H9 (cell line): ENCODE data around the gene THSD1. TPM values are rescaled to one million over a fixed set of nuclear protein-coding genes. Genes with fewer than 3 reads are reported as not detected.
"Not testable (repeated sequence)": the region's sequence is repeated elsewhere in the genome, so short reads cannot be mapped to it uniquely, and the experiment has no call there.

ENCODE experiments used
- DNase-seq: peaks from one replicate; pipeline ENCODE4 v3.0.0-alpha.2; 2017
- H2AFZ ChIP-seq: one replicate; pipeline ENCODE4 v1.6.1; 2013; ENCODE audit warnings: mild to moderate bottlenecking, low read length, control low read depth, moderate library complexity
- H2AK5ac ChIP-seq: 2 replicates; pipeline ENCODE4 v1.6.1; 2013; ENCODE audit warnings: low read length, control low read depth, mixed read lengths; ENCODE audit not compliant: insufficient read length
- H2BK120ac ChIP-seq: one replicate; pipeline ENCODE4 v1.6.1; 2013; ENCODE audit warnings: low read depth, mild to moderate bottlenecking, low read length, control low read depth, inconsistent platforms; ENCODE audit not compliant: poor library complexity, severe bottlenecking
- H2BK12ac ChIP-seq: 2 replicates; pipeline ENCODE4 v1.6.1; 2013; ENCODE audit warnings: low read length, control low read depth, mixed read lengths, low read depth; ENCODE audit not compliant: insufficient read length
- H2BK15ac ChIP-seq: 2 replicates; pipeline ENCODE4 v1.6.1; 2013; ENCODE audit warnings: low read depth, low read length, control low read depth
- H2BK20ac ChIP-seq: one replicate; pipeline ENCODE4 v1.6.1; 2013; ENCODE audit warnings: low read depth, mild to moderate bottlenecking, low read length, control low read depth, inconsistent platforms; ENCODE audit not compliant: poor library complexity, severe bottlenecking
- H2BK5ac ChIP-seq: 2 replicates; pipeline ENCODE4 v1.6.1; 2013; ENCODE audit warnings: low read length, control low read depth, mixed read lengths; ENCODE audit not compliant: insufficient read length
- H3K14ac ChIP-seq: 2 replicates; pipeline ENCODE4 v1.6.1; 2013; ENCODE audit warnings: low read length, control low read depth; ENCODE audit not compliant: insufficient read depth
- H3K18ac ChIP-seq: 2 replicates; pipeline ENCODE4 v1.6.1; 2013; ENCODE audit warnings: low read depth, mild to moderate bottlenecking, mixed read lengths, low read length, control low read depth; ENCODE audit not compliant: insufficient read length
- H3K23ac ChIP-seq: 2 replicates; pipeline ENCODE4 v1.6.1; 2013; ENCODE audit warnings: low read length, control low read depth, mixed read lengths, low read depth; ENCODE audit not compliant: insufficient read length
- H3K23me2 ChIP-seq: 2 replicates; pipeline ENCODE4 v1.6.1; 2013; ENCODE audit warnings: low read depth, mild to moderate bottlenecking, mixed read lengths, low read length, control low read depth; ENCODE audit not compliant: insufficient read length, poor library complexity, severe bottlenecking
- H3K27ac ChIP-seq: 2 replicates; pipeline ENCODE4 v1.5.1; 2013; ENCODE audit warnings: low read length, control low read depth, mixed read lengths, low read depth; ENCODE audit not compliant: insufficient read length
- H3K27me3 ChIP-seq: 2 replicates; pipeline ENCODE4 v1.6.1; 2013; ENCODE audit warnings: low read length, control low read depth, inconsistent platforms; ENCODE audit not compliant: insufficient read depth
- H3K4ac ChIP-seq: 2 replicates; pipeline ENCODE4 v1.6.1; 2013; ENCODE audit warnings: low read depth, mild to moderate bottlenecking, control low read depth, inconsistent platforms, low read length, moderate library complexity
- H3K4me1 ChIP-seq: 2 replicates; pipeline ENCODE4 v1.6.1; 2013; ENCODE audit warnings: low read length, control low read depth, inconsistent platforms; ENCODE audit not compliant: insufficient read depth
- H3K4me2 ChIP-seq: 2 replicates; pipeline ENCODE4 v1.6.1; 2013; ENCODE audit warnings: low read length, control low read depth, mixed read lengths; ENCODE audit not compliant: insufficient read length, insufficient read depth
- H3K56ac ChIP-seq: 2 replicates; pipeline ENCODE4 v1.6.1; 2013; ENCODE audit warnings: low read depth, mild to moderate bottlenecking, mixed read lengths, low read length, control low read depth; ENCODE audit not compliant: insufficient read length
- H3K79me1 ChIP-seq: 2 replicates; pipeline ENCODE4 v1.6.1; 2013; ENCODE audit warnings: low read depth, mild to moderate bottlenecking, moderate library complexity, low read length, control low read depth, inconsistent platforms; ENCODE audit not compliant: insufficient read depth, poor library complexity, severe bottlenecking
- H3K79me2 ChIP-seq: 2 replicates; pipeline ENCODE4 v1.6.1; 2013; ENCODE audit warnings: low read length, control low read depth, inconsistent platforms; ENCODE audit not compliant: insufficient read depth
- H3K9ac ChIP-seq: 2 replicates; pipeline ENCODE4 v1.6.1; 2013; ENCODE audit warnings: low read length, control low read depth, mixed read lengths; ENCODE audit not compliant: insufficient read length; ENCODE audit errors: extremely low read depth
- H3K9me3 ChIP-seq: one replicate; pipeline ENCODE4 v1.6.1; 2013; ENCODE audit warnings: low read depth, low read length, inconsistent platforms; ENCODE audit not compliant: control insufficient read depth
- H3T11ph ChIP-seq: one replicate; pipeline ENCODE4 v1.6.1; 2013; ENCODE audit warnings: mild to moderate bottlenecking, low read length, control low read depth, inconsistent platforms
- H4K20me1 ChIP-seq: one replicate; pipeline ENCODE4 v1.6.1; 2013; ENCODE audit not compliant: control insufficient read depth, insufficient read length, insufficient read depth
- H4K5ac ChIP-seq: 2 replicates; pipeline ENCODE4 v1.6.1; 2013; ENCODE audit warnings: low read depth, mild to moderate bottlenecking, mixed read lengths, low read length, control low read depth; ENCODE audit not compliant: insufficient read length
- H4K8ac ChIP-seq: replicated peaks from 2 replicates; pipeline ENCODE4 v1.6.1; 2013; ENCODE audit warnings: low read length, control low read depth, mixed read lengths, low read depth; ENCODE audit not compliant: insufficient read length
- H4K91ac ChIP-seq: 2 replicates; pipeline ENCODE4 v1.6.1; 2013; ENCODE audit warnings: low read depth, mild to moderate bottlenecking, moderate library complexity, mixed read lengths, low read length, control low read depth; ENCODE audit not compliant: insufficient read length
- H3K27ac Mint-ChIP-seq, 3 experiments: 2 replicates in 2 of 3; 3 replicates in 1 of 3; pipeline ENCODE4 v1.8.0; 2020 to 2021; ENCODE audit warnings: mixed read lengths in 3 of 3, mild to moderate bottlenecking in 1 of 3, moderate library complexity in 1 of 3
- H3K27me3 Mint-ChIP-seq: 2 replicates; pipeline ENCODE4 v1.8.0; 2021; ENCODE audit warnings: low read depth, mild to moderate bottlenecking, moderate library complexity, mixed read lengths
- H3K36me3 Mint-ChIP-seq, 3 experiments: 2 replicates in 2 of 3; 3 replicates in 1 of 3; pipeline ENCODE4 v1.8.0; 2020 to 2021; ENCODE audit warnings: low read depth in 3 of 3, mixed read lengths in 3 of 3; ENCODE audit not compliant: insufficient read depth in 1 of 3
- H3K4me1 Mint-ChIP-seq, 2 experiments: 2 replicates each; pipeline ENCODE4 v1.8.0; 2020; ENCODE audit warnings: mixed read lengths in 2 of 2
- H3K4me3 Mint-ChIP-seq, 2 experiments: 2 replicates in 1 of 2; 3 replicates in 1 of 2; pipeline ENCODE4 v1.8.0; 2020 to 2021; ENCODE audit warnings: mild to moderate bottlenecking in 2 of 2, mixed read lengths in 2 of 2, moderate library complexity in 1 of 2
- H3K9me3 Mint-ChIP-seq, 2 experiments: 2 replicates in 1 of 2; 3 replicates in 1 of 2; pipeline ENCODE4 v1.8.0; 2020; ENCODE audit warnings: mild to moderate bottlenecking in 2 of 2, mixed read lengths in 2 of 2, moderate library complexity in 1 of 2
- CTCF ChIP-seq: fragments of 200-600 bp; sonication (generic); conservative IDR thresholded peaks from 3 replicates; pipeline ENCODE4 v1.8.0; 2021; ENCODE audit warnings: antibody characterized with exemption, mild to moderate bottlenecking
- WGBS: extraction: QIAGEN DNeasy Blood & Tissue Kit; methylation state at CpG from one replicate; pipeline ENCODE4 v1.1.7; 2013; ENCODE audit warnings: missing lambda C conversion rate, low lambda C conversion rate, mixed read lengths; ENCODE audit not compliant: insufficient read length; ENCODE audit errors: extremely low coverage; 5-methylcytosine and 5-hydroxymethylcytosine counted together
- total RNA-seq: library from RNA; stranded (reverse); gene quantifications from 2 replicates; pipeline ENCODE4 v1.2.1, GENCODE V29; 2021

THSD1 gene
- total RNA-seq, 1 experiment from 2014 or later, result 0.22 TPM

- no peaks in the 10 kb centered on the region for H3K9me3 ChIP-seq
- Mint-ChIP-seq H3K27ac (peak overlapping the region in 1 of 3 experiments; percentile 53; a peak in 1 of 7 replicates), H3K4me1 (no peaks in the 10 kb centered on the region), H3K9me3 (peaks cover 0 to 3% of the 10 kb centered on the region in 2 experiments; a peak in 1 of 5 replicates), H3K4me3 (no peak overlapping the region), H3K36me3 (no peaks in the 10 kb centered on the region), H3K27me3 (no peaks in the 10 kb centered on the region; the same call in none of the 2 replicates)
- no peaks in the 10 kb centered on the region for H3K79me1 ChIP-seq
- H3K23me2 ChIP-seq, result no peaks in the 10 kb centered on the region
- H3K4ac ChIP-seq, result no peak overlapping the region
- H3T11ph ChIP-seq, result no peak overlapping the region
- H3K14ac ChIP-seq, result no peak overlapping the region
- no peak overlapping the region for H3K23ac ChIP-seq
- no peak overlapping the region for H2BK15ac ChIP-seq
- no peak overlapping the region for H3K27ac ChIP-seq
- no CpG with 5 or more reads among the region's 10 CpGs for WGBS
- no peak overlapping the region for H4K8ac ChIP-seq
- H3K79me2 ChIP-seq, result no peaks in the 10 kb centered on the region
- H2BK5ac ChIP-seq, result no peak overlapping the region
- no peak overlapping the region for H3K56ac ChIP-seq
- TF ChIP-seq CTCF, result no peak
- H3K4me2 ChIP-seq, result no peak overlapping the region
- no peaks in the 10 kb centered on the region for H3K27me3 ChIP-seq
- no peak for DNase-seq
- no peak overlapping the region for H2AK5ac ChIP-seq
- no peaks in the 10 kb centered on the region for H3K4me1 ChIP-seq
- H2BK120ac ChIP-seq, result no peak overlapping the region
- no peak overlapping the region for H3K9ac ChIP-seq
- H2BK20ac ChIP-seq, result no peak overlapping the region
- no peak overlapping the region for H4K5ac ChIP-seq
- no peak overlapping the region for H2AFZ ChIP-seq
- H4K20me1 ChIP-seq, result no peaks in the 10 kb centered on the region
- H4K91ac ChIP-seq, result no peak overlapping the region
- H3K18ac ChIP-seq, result no peak overlapping the region
- no peak overlapping the region for H2BK12ac ChIP-seq
Observed at GRCh38 chr13:52344108-52344507, 61.9 kb downstream of the THSD1 start.

GRCh38 chr13:52342203-52342602 lies 63.8 kb downstream of the THSD1 start:
- H2AFZ ChIP-seq, H3K4me1 ChIP-seq, H2BK12ac ChIP-seq, H3K27ac ChIP-seq, H3K14ac ChIP-seq, H3K23me2 ChIP-seq, H3K79me1 ChIP-seq, H3K4me1 Mint-ChIP-seq, H3K9me3 ChIP-seq, H3K18ac ChIP-seq, H3K23ac ChIP-seq, H3K27me3 ChIP-seq, H4K91ac ChIP-seq, H2BK15ac ChIP-seq, H3K27ac Mint-ChIP-seq, H3K4me3 Mint-ChIP-seq, DNase-seq, H3K9ac ChIP-seq, H3K79me2 ChIP-seq, H4K20me1 ChIP-seq, H3K36me3 Mint-ChIP-seq, H3K27me3 Mint-ChIP-seq, H3K56ac ChIP-seq, H3T11ph ChIP-seq, H3K9me3 Mint-ChIP-seq, H3K4me2 ChIP-seq, H4K5ac ChIP-seq, H2BK120ac ChIP-seq, H2BK5ac ChIP-seq, H4K8ac ChIP-seq, H3K4ac ChIP-seq, H2BK20ac ChIP-seq, H2AK5ac ChIP-seq: not testable (repeated sequence)
- no CpG with 5 or more reads among the region's 3 CpGs for WGBS
